HepG2 (cell line): ENCODE measurements around the gene CAMK1. TPM values are rescaled to one million over a fixed set of nuclear protein-coding genes. Genes with fewer than 3 reads are reported as not detected.

ENCODE experiments used
- ATF6 ChIP-seq: sonication (generic); formaldehyde crosslinking; conservative IDR thresholded peaks from 2 replicates; pipeline ENCODE4 v1.4.0; 2020; ENCODE audit warnings: missing genetic modification reagents
- CREB1 ChIP-seq, 2 experiments: fragments of 450-650 bp in 1 of 2; IDR thresholded peaks; 2 replicates each; pipeline ENCODE4 v1.6.1; 2016 to 2017; ENCODE audit warnings: control low read depth in 1 of 2, mild to moderate bottlenecking in 1 of 2, missing compliant biosample characterization in 1 of 2, missing genetic modification characterization in 1 of 2
- ELF1 ChIP-seq: sonication (generic); formaldehyde crosslinking; IDR thresholded peaks from 2 replicates; pipeline ENCODE4 v1.4.0; 2020; ENCODE audit warnings: missing genetic modification reagents
- ELF3 ChIP-seq: IDR thresholded peaks from 2 replicates; pipeline ENCODE4 v1.6.1; 2016; ENCODE audit warnings: missing genetic modification reagents, missing compliant biosample characterization
- JUND ChIP-seq: sonication (generic); formaldehyde crosslinking; IDR thresholded peaks from 2 replicates; pipeline ENCODE4 v1.8.0; 2022; ENCODE audit warnings: mild to moderate bottlenecking, missing genetic modification reagents
- KDM2A ChIP-seq: sonication (generic); formaldehyde crosslinking; IDR thresholded peaks from 2 replicates; pipeline ENCODE4 v1.4.0; 2020; ENCODE audit warnings: low read depth, missing genetic modification reagents, borderline replicate concordance
- PRDM10 ChIP-seq: sonication (generic); formaldehyde crosslinking; IDR thresholded peaks from 2 replicates; pipeline ENCODE4 v1.4.0; 2020; ENCODE audit warnings: low read depth, missing genetic modification reagents
- RAD51 ChIP-seq: fragments of 450-650 bp; IDR thresholded peaks from 2 replicates; pipeline ENCODE4 v1.6.1; 2016; ENCODE audit warnings: borderline replicate concordance
- RXRB ChIP-seq: IDR thresholded peaks from 2 replicates; pipeline ENCODE4 v1.6.1; 2016; ENCODE audit warnings: borderline replicate concordance, missing genetic modification reagents, missing compliant biosample characterization
- SALL1 ChIP-seq: sonication (generic); formaldehyde crosslinking; IDR thresholded peaks from 2 replicates; pipeline ENCODE4 v1.8.0; 2022; ENCODE audit warnings: mild to moderate bottlenecking, missing genetic modification reagents
- STAG1 ChIP-seq: sonication (generic); formaldehyde crosslinking; IDR thresholded peaks from 2 replicates; pipeline ENCODE4 v1.4.0; 2020; ENCODE audit warnings: missing genetic modification reagents
- U2AF1 ChIP-seq: fragments of 200-400 bp; formaldehyde crosslinking; optimal IDR thresholded peaks from 2 replicates; pipeline ENCODE3; 2017; ENCODE audit warnings: mild to moderate bottlenecking, low read depth, low read length
- USF2 ChIP-seq, 2 experiments: sonication (generic) in 1 of 2; formaldehyde crosslinking in 1 of 2; IDR thresholded peaks; 2 replicates each; pipeline versions ENCODE4 v1.5.1 to v1.6.1; 2011 to 2020; ENCODE audit warnings: borderline replicate concordance in 1 of 2, low read depth in 1 of 2, low read length in 1 of 2, mild to moderate bottlenecking in 1 of 2, missing genetic modification reagents in 1 of 2, moderate library complexity in 1 of 2
- XRCC5 ChIP-seq: fragments of 200-400 bp; formaldehyde crosslinking; optimal IDR thresholded peaks from 2 replicates; pipeline ENCODE3; 2017; ENCODE audit warnings: mild to moderate bottlenecking, low read length
- ZBTB25 ChIP-seq: IDR thresholded peaks from 2 replicates; pipeline ENCODE4 v1.6.1; 2018; ENCODE audit warnings: missing genetic modification reagents
- ZBTB33 ChIP-seq: sonication (generic); formaldehyde crosslinking; IDR thresholded peaks from 2 replicates; pipeline ENCODE4 v1.4.0; 2020; ENCODE audit warnings: missing genetic modification reagents
- polyA plus RNA-seq, 8 experiments: library from polyadenylated mRNA; depleted of rRNA in 3 of 8; stranded (reverse) in 7 of 8; unstranded in 1 of 8; fragments of >200 nt; fragmentation: Illumina TruSeq in 4 of 8; extraction: Trizol in 4 of 8; gene quantifications; 2 replicates each; pipeline versions ENCODE4 v1.2.1 to v1.2.3, GENCODE V29; 2011 to 2016; ENCODE audit warnings: low read depth in 4 of 8, missing spikeins in 1 of 8, mixed read lengths in 1 of 8; ENCODE audit not compliant: insufficient read depth in 1 of 8
- total RNA-seq, 5 experiments: library from RNA; depleted of rRNA; stranded (reverse); fragments of >200 nt; fragmentation: Illumina TruSeq; extraction: Trizol; gene quantifications; 2 replicates each; pipeline ENCODE4 v1.2.3, GENCODE V29; 2016; ENCODE audit warnings: low read depth in 1 of 5

CAMK1 gene
- total and polyA plus RNA-seq, 2 of the 13 experiments (the other 11 are each of a cell fraction or from before 2014, with no cell fraction given) = 26.4 to 53.3 TPM

GRCh38 chr3:9715764-9716437 lies 53.8 kb downstream of the CAMK1 start (continued):
- 0 out of 2 replicates have a peak, but pooled peaks have one; percentile 9 for TF ChIP-seq ZBTB33
- peak; percentile 33; the same call in 1 of the 2 replicates for TF ChIP-seq RAD51
- TF ChIP-seq SALL1 = peak; percentile 23; the same call in 1 of the 2 replicates
- TF ChIP-seq XRCC5 = peak; percentile 70
- peak; percentile 26; the same call in 1 of the 2 replicates for TF ChIP-seq ELF1 (CRISPR knock-in tag)
- TF ChIP-seq U2AF1 = no peak
- TF ChIP-seq CREB1 (IDR thresholded peaks at IDR 0.05) = peak; percentile 42; the same call in 1 of the 2 replicates
- no peak for TF ChIP-seq CREB1 (CRISPR knock-in tag; IDR thresholded peaks at IDR 0.05)
- TF ChIP-seq KDM2A = peak; percentile 25; the same call in 1 of the 2 replicates
- peak; percentile 57; the same call in 1 of the 2 replicates for TF ChIP-seq JUND (CRISPR knock-in tag)
- no peak for TF ChIP-seq ATF6 (CRISPR knock-in tag)
- peak; percentile 89 for TF ChIP-seq STAG1 (CRISPR knock-in tag)
- TF ChIP-seq PRDM10 = peak; percentile 47; the same call in 1 of the 2 replicates
- TF ChIP-seq ELF3 (CRISPR knock-in tag) = peak; percentile 52
- no peak for TF ChIP-seq ZBTB25 (CRISPR knock-in tag)
- TF ChIP-seq RXRB (CRISPR knock-in tag) = peak; percentile 52; the same call in 1 of the 2 replicates
- TF ChIP-seq USF2 (IDR thresholded peaks at IDR 0.05; ENCODE audit: low read depth, low read length) = peak; percentile 80
- TF ChIP-seq USF2 (CRISPR knock-in tag; IDR thresholded peaks at IDR 0.05; ENCODE audit: borderline replicate concordance) = peak; percentile 76; the same call in 1 of the 2 replicates
